Activated CD8-positive, alpha-beta T cell treated with anti-CD3 and anti-CD28 coated beads, Interleukin-2, amount 10 ng/mL, durations not matched to agents 7 days and 5 days (primary cell): ENCODE measurements around the gene GBGT1. TPM values are rescaled to one million over a fixed set of nuclear protein-coding genes. Genes with fewer than 3 reads are reported as not detected.

Source experiments
- total RNA-seq, 2 experiments: library from RNA; stranded (reverse); gene quantifications; one replicate each; pipeline ENCODE4 v1.2.3, GENCODE V29; 2021

GBGT1 gene
- total RNA-seq, 2 experiments from 2014 or later = 3.1 to 4.1 TPM

Other genes starting within 250 kb of the GBGT1 start
- 10 to 100 TPM; 26.1 to 26.6 TPM for gene TSC1, start 219.3 kb downstream of the GBGT1 start, total RNA-seq
- gene GFI1B, start 185.2 kb downstream of the GBGT1 start, total RNA-seq = not detected
- 10 to 100 TPM; 89.3 to 95.7 TPM for gene GTF3C5, start 132.9 kb downstream of the GBGT1 start, total RNA-seq
- gene CEL, start 101.9 kb downstream of the GBGT1 start, total RNA-seq = 1 to 10 TPM; 2.4 to 2.8 TPM
- gene RALGDS, start 42.7 kb downstream of the GBGT1 start, total RNA-seq = 100 to 1,000 TPM in 1 of 2 experiments, 10 to 100 TPM in 1; 85.7 to 102 TPM
- not detected for gene OBP2B, start 45.3 kb upstream of the GBGT1 start, total RNA-seq
- not detected for gene ABO, start 111.3 kb upstream of the GBGT1 start, total RNA-seq
- gene SURF6, start 172.3 kb upstream of the GBGT1 start, total RNA-seq = 10 to 100 TPM; 20.1 to 21.4 TPM
- gene MED22, start 184.2 kb upstream of the GBGT1 start, total RNA-seq = 10 to 100 TPM; 29.1 to 29.6 TPM
- gene RPL7A, start 184.3 kb upstream of the GBGT1 start, total RNA-seq = 1,000 to 10,000 TPM; 1,894 to 1,933 TPM
- gene SURF1, start 192.6 kb upstream of the GBGT1 start, total RNA-seq = 10 to 100 TPM; 37.4 to 39.1 TPM
- gene SURF2, start 192.6 kb upstream of the GBGT1 start, total RNA-seq = 10 to 100 TPM; 18.4 to 20.7 TPM
- 100 to 1,000 TPM; 175 to 176 TPM for gene SURF4, start 212.1 kb upstream of the GBGT1 start, total RNA-seq
- gene STKLD1, start 212.5 kb upstream of the GBGT1 start, total RNA-seq = under 1 TPM; 0.71 to 0.76 TPM